SK-N-MC (cell line): ENCODE measurements around the gene SLC16A12.

Experiments
- EZH2 ChIP-seq: fragments of 200-600 bp; sonication (generic); IDR thresholded peaks from one replicate; pipeline ENCODE4 v1.6.1; 2017; ENCODE audit warnings: antibody characterized with exemption
- POLR2AphosphoS5 ChIP-seq: IDR thresholded peaks from 2 replicates; pipeline ENCODE4 v1.6.1; 2012; ENCODE audit warnings: mild to moderate bottlenecking, low read depth, low read length, borderline replicate concordance

GRCh38 chr10:89550509-89550908, 15.1 kb upstream of the SLC16A12 start:
- no peak for TF ChIP-seq POLR2AphosphoS5
- no peak for TF ChIP-seq EZH2
